ENCODE data around the gene ANKMY1. TPM values are rescaled to one million over a fixed set of nuclear protein-coding genes. Genes with fewer than 3 reads are reported as not detected.

The ANKMY1 gene
- total and polyA plus RNA-seq, 4 donors: 9.3 to 34.8 (median 14.8) TPM

GRCh38 chr2:240567872-240568677, 10.3 kb upstream of the ANKMY1 start, which contains the start of gene RNPEPL1:
RNPEPL1 (plus strand) TSS chr2:240568484; CDS start chr2:240568587, 103 bp downstream.
- H3K4me1 ChIP-seq (ENCODE audit: control insufficient read depth in 5 of 5, insufficient read depth in 5 of 5, low read length in 5 of 5): peaks cover 0 to 42% (median 20%) of the 10 kb centered on the region in 5 donors
- peak; percentile 25 to 58 (median 26) for DNase-seq
- peaks cover 0 to 4% (median 0%) of the 10 kb centered on the region in 3 donors for H3K27me3 ChIP-seq (ENCODE audit: control insufficient read depth in 3 of 3, insufficient read depth in 3 of 3, low read length in 2 of 3)
- ATAC-seq (ENCODE audit: insufficient read depth, low FRiP score): no peak
- H3K4me3 ChIP-seq: peak within 1 kb of the TSS; percentile 79
- 0 to 1% methylated on average over 24 to 106 of the region's 106 CpGs for WGBS, 2 donors
- peak within 1 kb of the TSS; percentile 90 to 94 for H3K27ac ChIP-seq (ENCODE audit: low read depth in 1 of 2, low read length in 1 of 2)
- H3K9me3 ChIP-seq (ENCODE audit: control insufficient read depth in 4 of 4, insufficient read depth in 3 of 4, low read length in 3 of 4): no peaks in the 10 kb centered on the region
- peak within 1 kb of the TSS in 1 of 2 donors; percentile 63 for H3K9ac ChIP-seq (ENCODE audit: insufficient read depth in 1 of 2, low read length in 2 of 2)
- H3K36me3 ChIP-seq (ENCODE audit: control insufficient read depth in 4 of 4, insufficient read depth in 4 of 4, low read length in 4 of 4): peaks cover 0 to 12% (median 0%) of the 10 kb centered on the region in 4 donors
- no peak for TF ChIP-seq CTCF (IDR thresholded peaks at IDR 0.05; ENCODE audit: control extremely low read depth, extremely low read depth)

- DNase-seq (peak in 2 of 3 donors; percentile 7 to 13), ATAC-seq (ENCODE audit: insufficient read depth, low FRiP score) (no peak)
- Histone ChIP-seq H3K4me1 (ENCODE audit: control insufficient read depth in 5 of 5, insufficient read depth in 5 of 5, low read length in 5 of 5) (peaks cover 0 to 42% (median 20%) of the 10 kb centered on the region in 5 donors), H3K9ac (ENCODE audit: insufficient read depth in 1 of 2, low read length in 2 of 2) (peak overlapping the region in 1 of 2 donors; percentile 63), H3K36me3 (ENCODE audit: control insufficient read depth in 4 of 4, insufficient read depth in 4 of 4, low read length in 4 of 4) (peaks cover 0 to 5% (median 0%) of the 10 kb centered on the region in 4 donors), H3K27ac (ENCODE audit: low read depth in 1 of 2, low read length in 1 of 2) (peak overlapping the region; percentile 90 to 94), H3K4me3 (peak overlapping the region; percentile 65), H3K27me3 (ENCODE audit: control insufficient read depth in 3 of 3, insufficient read depth in 3 of 3, low read length in 2 of 3) (peaks cover 0 to 4% (median 0%) of the 10 kb centered on the region in 3 donors), H3K9me3 (ENCODE audit: control insufficient read depth in 4 of 4, insufficient read depth in 3 of 4, low read length in 3 of 4) (no peaks in the 10 kb centered on the region)
- TF ChIP-seq CTCF (IDR thresholded peaks at IDR 0.05; ENCODE audit: control extremely low read depth, extremely low read depth): no peak
- WGBS, 2 donors: 24% methylated on average over 26 of the region's 26 CpGs
Measured at GRCh38 chr2:240567137-240567871, 9.5 kb upstream of the ANKMY1 start.

GRCh38 chr2:240566203-240567136, 8.7 kb upstream of the ANKMY1 start:
- H3K27me3 ChIP-seq (ENCODE audit: control insufficient read depth in 3 of 3, insufficient read depth in 3 of 3, low read length in 2 of 3): peaks cover 0 to 4% (median 0%) of the 10 kb centered on the region in 3 donors
- H3K9ac ChIP-seq (ENCODE audit: insufficient read depth in 1 of 2, low read length in 2 of 2): no peak overlapping the region
- peaks cover 3 to 39% (median 20%) of the 10 kb centered on the region in 5 donors for H3K4me1 ChIP-seq (ENCODE audit: control insufficient read depth in 5 of 5, insufficient read depth in 5 of 5, low read length in 5 of 5)
- ATAC-seq (ENCODE audit: insufficient read depth, low FRiP score): peak; percentile 81
- peak; percentile 28 for TF ChIP-seq CTCF (IDR thresholded peaks at IDR 0.05; ENCODE audit: control extremely low read depth, extremely low read depth)
- H3K27ac ChIP-seq (ENCODE audit: low read depth in 1 of 2, low read length in 1 of 2): peak overlapping the region; percentile 89 to 94
- peak overlapping the region; percentile 2 for H3K4me3 ChIP-seq
- H3K9me3 ChIP-seq (ENCODE audit: control insufficient read depth in 4 of 4, insufficient read depth in 3 of 4, low read length in 3 of 4): no peaks in the 10 kb centered on the region
- WGBS, 2 donors: 6 to 9% methylated on average over 39 to 53 of the region's 53 CpGs
- no peaks in the 10 kb centered on the region for H3K36me3 ChIP-seq (ENCODE audit: control insufficient read depth in 4 of 4, insufficient read depth in 4 of 4, low read length in 4 of 4)
- DNase-seq: peak; percentile 81 to 89 (median 86)
